ENCODE results near the gene RASA3.

- TF ChIP-seq CTCF (conservative IDR thresholded peaks at IDR 0.05; ENCODE audit: low read length) (no peak), EZH2phosphoT487 (IDR thresholded peaks at IDR 0.05; ENCODE audit: borderline replicate concordance, low read depth, low read length) (no peak)
These were observed 167.0 kb downstream of the RASA3 start for GRCh38 chr13:113965383-113965874.
